Measurements from ENCODE around the gene KAZN. TPM values are rescaled to one million over a fixed set of nuclear protein-coding genes. Genes with fewer than 3 reads are reported as not detected.

KAZN gene
- total RNA-seq, 1 donor from 2014 or later: 21.2 TPM

DNA sequence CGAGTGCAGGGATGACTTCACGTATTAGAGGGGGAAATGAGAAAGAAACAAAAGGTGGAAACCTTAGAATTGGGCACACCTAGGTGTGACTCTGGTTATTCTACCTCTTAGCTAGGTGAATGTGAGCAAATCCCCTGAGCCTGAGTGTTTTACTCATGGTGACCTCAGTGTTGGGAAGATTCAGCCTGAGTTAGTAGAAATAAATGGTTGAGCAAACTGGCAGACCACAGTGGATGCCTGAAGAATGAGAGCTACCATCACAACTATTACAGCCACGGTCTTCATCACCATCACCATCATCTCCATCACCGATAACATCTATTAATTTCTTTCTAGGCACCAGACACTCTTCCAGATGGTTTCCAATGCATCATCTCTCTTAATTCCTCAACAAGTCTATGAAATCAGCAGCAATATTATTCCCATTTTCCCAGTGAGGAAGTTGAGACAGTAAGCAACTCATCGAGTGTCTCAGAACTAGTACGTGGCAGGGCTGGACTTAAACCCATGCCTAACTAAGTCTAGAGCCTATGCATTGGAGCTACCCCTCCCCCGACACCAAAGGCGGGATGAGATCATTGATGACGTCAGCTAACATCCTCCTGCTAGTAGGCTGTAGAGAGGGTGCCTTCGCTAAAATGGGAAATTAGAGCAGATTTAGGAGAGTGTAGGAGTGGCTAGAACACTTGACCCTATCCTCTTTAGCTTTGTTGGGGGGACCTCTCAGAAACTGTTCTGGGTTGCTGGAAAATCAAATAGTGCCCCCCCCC is 7.9 kb upstream of the KAZN start:
- TF ChIP-seq, protein P1, sequence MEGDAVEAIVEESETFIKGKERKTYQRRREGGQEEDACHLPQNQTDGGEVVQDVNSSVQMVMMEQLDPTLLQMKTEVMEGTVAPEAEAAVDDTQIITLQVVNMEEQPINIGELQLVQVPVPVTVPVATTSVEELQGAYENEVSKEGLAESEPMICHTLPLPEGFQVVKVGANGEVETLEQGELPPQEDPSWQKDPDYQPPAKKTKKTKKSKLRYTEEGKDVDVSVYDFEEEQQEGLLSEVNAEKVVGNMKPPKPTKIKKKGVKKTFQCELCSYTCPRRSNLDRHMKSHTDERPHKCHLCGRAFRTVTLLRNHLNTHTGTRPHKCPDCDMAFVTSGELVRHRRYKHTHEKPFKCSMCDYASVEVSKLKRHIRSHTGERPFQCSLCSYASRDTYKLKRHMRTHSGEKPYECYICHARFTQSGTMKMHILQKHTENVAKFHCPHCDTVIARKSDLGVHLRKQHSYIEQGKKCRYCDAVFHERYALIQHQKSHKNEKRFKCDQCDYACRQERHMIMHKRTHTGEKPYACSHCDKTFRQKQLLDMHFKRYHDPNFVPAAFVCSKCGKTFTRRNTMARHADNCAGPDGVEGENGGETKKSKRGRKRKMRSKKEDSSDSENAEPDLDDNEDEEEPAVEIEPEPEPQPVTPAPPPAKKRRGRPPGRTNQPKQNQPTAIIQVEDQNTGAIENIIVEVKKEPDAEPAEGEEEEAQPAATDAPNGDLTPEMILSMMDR (IDR thresholded peaks at IDR 0.05): no peak
- intact Hi-C loops (cut with DNase I): no loop called here
- Histone ChIP-seq H3K4me1 (no peaks in the 10 kb centered on the region), H3K27me3 (ENCODE audit: low read depth) (no peaks in the 10 kb centered on the region), H3K9me3 (no peaks in the 10 kb centered on the region), H3K4me3 (no peak overlapping the region), H3K27ac (no peak overlapping the region), H3K36me3 (no peaks in the 10 kb centered on the region)
- ATAC-seq (no peak), DNase-seq (no peak)

DNA sequence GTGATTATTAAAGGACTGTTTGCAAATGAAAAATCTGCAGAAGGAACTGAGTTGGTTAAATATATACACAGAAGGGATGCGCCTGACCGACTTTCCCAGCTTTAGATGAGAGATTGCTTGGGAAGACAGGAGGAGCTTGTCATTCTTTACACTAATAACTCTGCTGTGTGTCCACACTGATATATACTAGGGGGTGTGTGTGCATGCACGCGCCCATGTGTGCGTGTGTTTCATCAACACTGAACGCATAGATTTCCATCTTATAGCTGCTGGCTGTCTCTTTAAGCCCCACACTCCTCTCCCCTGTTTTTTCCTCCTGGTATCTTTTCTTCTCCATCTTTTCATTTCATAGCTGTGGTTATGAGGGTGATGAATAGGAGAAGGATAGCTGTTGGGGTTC is 6.9 kb upstream of the KAZN start:
- intact Hi-C loops (cut with DNase I): no loop called here
- DNase-seq (no peak), ATAC-seq (no peak)
- Histone ChIP-seq H3K4me1 (no peaks in the 10 kb centered on the region), H3K27ac (no peak overlapping the region), H3K4me3 (no peak overlapping the region), H3K9me3 (no peaks in the 10 kb centered on the region), H3K27me3 (ENCODE audit: low read depth) (peaks cover under 1% of the 10 kb centered on the region), H3K36me3 (no peaks in the 10 kb centered on the region)
- TF ChIP-seq, protein P1 (IDR thresholded peaks at IDR 0.05): no peak

DNA sequence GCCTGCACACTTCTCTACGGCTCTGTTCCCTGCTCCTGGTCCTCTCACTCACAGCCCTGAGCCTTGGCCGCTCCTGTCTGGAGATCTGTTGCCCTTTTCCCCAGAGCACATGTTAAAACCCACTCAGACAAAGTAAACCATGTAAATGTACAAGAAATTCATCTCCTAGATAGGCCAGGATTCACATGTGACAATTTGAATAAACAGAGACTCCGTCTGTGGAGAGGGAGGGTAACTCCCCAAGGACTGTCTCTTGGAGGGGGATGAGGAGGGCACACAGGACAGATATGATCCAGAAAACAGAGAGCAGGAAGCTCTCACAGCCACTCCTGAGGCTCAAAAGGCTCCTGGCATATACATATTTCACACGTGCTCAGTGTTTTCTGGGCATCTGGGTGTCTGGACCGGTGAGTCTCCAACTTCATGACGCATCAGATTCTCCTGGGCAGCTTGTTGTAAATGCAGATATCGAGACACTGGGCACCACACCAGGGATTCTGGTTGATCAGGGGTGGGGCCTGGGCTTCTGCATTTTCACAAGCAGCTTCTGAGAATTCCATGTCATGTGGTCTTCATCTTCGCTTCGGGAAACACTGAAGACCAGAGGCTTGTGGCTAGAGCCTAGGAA is 6.4 kb upstream of the KAZN start:
- Histone ChIP-seq H3K4me1 (no peaks in the 10 kb centered on the region), H3K4me3 (no peak overlapping the region), H3K27ac (no peak overlapping the region), H3K9me3 (no peaks in the 10 kb centered on the region), H3K27me3 (ENCODE audit: low read depth) (peaks cover 5% of the 10 kb centered on the region), H3K36me3 (no peaks in the 10 kb centered on the region)
- intact Hi-C loops (cut with DNase I): no loop called here
- no peak for DNase-seq
- ATAC-seq: no peak
- TF ChIP-seq, protein P1 (IDR thresholded peaks at IDR 0.05): no peak

DNA sequence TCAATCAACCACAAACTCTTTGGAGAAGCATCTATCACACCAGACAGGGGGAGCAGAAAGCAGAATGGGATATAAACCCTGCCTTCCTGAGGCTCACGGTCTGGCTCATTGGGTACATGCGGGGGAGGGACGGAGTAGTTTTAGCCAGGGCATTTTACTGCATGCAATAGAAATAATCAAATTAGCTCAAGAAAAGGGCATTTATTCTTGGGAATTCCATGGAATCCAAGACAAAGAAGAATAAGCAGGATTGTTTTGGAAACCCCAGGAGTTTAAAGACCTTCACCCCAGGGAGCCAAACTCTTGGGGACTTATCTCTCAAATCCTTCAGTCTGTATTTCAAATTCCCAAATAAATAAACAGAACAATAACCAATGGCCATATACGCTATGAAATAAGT is 5.2 kb upstream of the KAZN start:
- Histone ChIP-seq H3K4me1 (no peaks in the 10 kb centered on the region), H3K27ac (no peak overlapping the region), H3K36me3 (no peaks in the 10 kb centered on the region), H3K27me3 (ENCODE audit: low read depth) (peaks cover 11% of the 10 kb centered on the region), H3K9me3 (no peaks in the 10 kb centered on the region), H3K4me3 (no peak overlapping the region)
- TF ChIP-seq, protein P1 (IDR thresholded peaks at IDR 0.05): no peak
- ATAC-seq: no peak
- DNase-seq: no peak
- intact Hi-C loops (cut with DNase I): no loop called here

DNA sequence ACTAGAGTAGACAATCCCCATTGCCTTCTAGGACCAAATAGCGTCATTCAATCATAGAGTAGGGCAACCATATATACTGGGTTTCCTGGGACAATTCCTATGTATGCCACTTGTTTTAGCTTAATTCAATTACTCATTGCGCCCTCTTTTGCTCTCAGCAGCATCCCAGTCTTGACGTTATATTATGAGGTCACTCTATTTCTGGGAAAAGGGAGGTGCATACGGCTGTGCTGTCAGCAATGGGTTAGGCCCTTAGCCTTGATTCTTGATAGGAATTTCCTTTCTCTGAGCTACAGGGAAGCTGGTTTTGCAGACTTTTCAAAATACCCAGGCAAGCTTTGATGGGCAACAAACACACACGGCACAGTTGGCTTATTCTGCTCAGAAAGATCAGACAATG is 4.4 kb upstream of the KAZN start:
- intact Hi-C loops (cut with DNase I): no loop called here
- H3K36me3 ChIP-seq: no peaks in the 10 kb centered on the region
- H3K4me3 ChIP-seq: no peak overlapping the region
- H3K9me3 ChIP-seq: no peaks in the 10 kb centered on the region
- H3K27ac ChIP-seq: no peak overlapping the region
- DNase-seq: no peak
- ATAC-seq: no peak
- TF ChIP-seq, protein P1 (IDR thresholded peaks at IDR 0.05): no peak
- peaks cover 18% of the 10 kb centered on the region for H3K27me3 ChIP-seq (ENCODE audit: low read depth)
- no peaks in the 10 kb centered on the region for H3K4me1 ChIP-seq
